ENCODE data around the gene SLC25A40.

The SLC25A40 gene

GRCh38 chr7:87785368-87785995, 90.7 kb downstream of the SLC25A40 start:
- TF ChIP-seq CTCF (IDR thresholded peaks at IDR 0.05; ENCODE audit: low read depth, low read length), result no peak
- DNase-seq (ENCODE audit: extremely low read depth, low read depth), result no peak

- TF ChIP-seq CTCF (IDR thresholded peaks at IDR 0.05; ENCODE audit: low read depth, low read length), result no peak; the same call in 1 of the 2 replicates
- DNase-seq (ENCODE audit: extremely low read depth, low read depth), result no peak
Observed at GRCh38 chr7:87784424-87784823, 91.7 kb downstream of the SLC25A40 start.
